ENCODE measurements around the gene KCNMA1.

Gene KCNMA1

GRCh38 chr10:77611670-77612069 is 25.9 kb downstream of the KCNMA1 start:
- in situ Hi-C loops (cut with MboI; ENCODE audit: low sequenced_read_pairs): no loop called here

DNA sequence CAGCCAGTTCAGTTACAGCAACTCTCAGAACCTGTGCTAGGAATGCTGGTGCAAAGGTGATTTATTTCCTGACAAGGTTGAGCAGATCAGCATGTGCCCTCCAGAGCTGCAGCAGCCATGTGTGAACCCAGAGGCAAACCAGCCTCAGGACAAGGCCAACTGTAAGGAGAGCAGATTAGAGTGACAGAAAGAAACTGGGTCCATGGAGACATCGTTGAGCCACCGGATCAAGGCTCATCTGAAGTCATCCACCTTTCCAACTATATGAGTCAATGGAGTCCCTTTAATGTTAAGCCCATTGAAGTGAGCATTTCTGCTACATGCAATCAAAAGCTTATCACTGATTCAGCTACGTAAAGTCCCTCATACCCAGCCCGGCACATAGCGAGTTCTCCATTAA is 26.4 kb downstream of the KCNMA1 start:
- in situ Hi-C loops (cut with MboI; ENCODE audit: low sequenced_read_pairs): no loop called here

- in situ Hi-C loops (cut with MboI; ENCODE audit: low sequenced_read_pairs): no loop called here
Observed at GRCh38 chr10:77609781-77610272, 27.8 kb downstream of the KCNMA1 start.

- in situ Hi-C loops (cut with MboI; ENCODE audit: low sequenced_read_pairs): no loop called here
Observed at GRCh38 chr10:77608281-77608680, 29.3 kb downstream of the KCNMA1 start.

- in situ Hi-C loops (cut with MboI; ENCODE audit: low sequenced_read_pairs): no loop called here
Observed at GRCh38 chr10:77606751-77607150, 30.9 kb downstream of the KCNMA1 start.

- in situ Hi-C loops (cut with MboI; ENCODE audit: low sequenced_read_pairs): no loop called here
Observed at GRCh38 chr10:77605466-77605865, 32.1 kb downstream of the KCNMA1 start.

GRCh38 chr10:77604941-77605351 is 32.7 kb downstream of the KCNMA1 start:
- in situ Hi-C loops (cut with MboI; ENCODE audit: low sequenced_read_pairs): no loop called here

DNA sequence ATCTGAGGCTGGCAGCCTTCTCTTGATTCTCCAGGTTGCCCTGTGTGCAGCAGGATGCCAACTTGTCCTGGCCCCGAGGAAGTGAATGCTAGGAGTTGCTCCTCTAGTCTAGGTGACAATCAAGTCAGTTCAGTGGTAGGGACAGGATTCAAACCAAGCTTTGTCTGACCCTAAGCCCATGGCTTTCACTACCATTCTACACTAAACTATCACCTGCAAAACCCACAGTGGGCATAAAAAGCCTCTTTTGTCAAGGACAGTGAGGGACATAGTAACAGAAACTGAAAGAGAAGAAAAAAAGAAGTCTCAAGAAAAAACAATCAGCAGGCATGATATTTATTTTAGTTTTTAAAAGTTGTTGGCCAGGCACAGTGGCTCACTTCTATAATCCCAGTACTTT is 33.5 kb downstream of the KCNMA1 start:
- in situ Hi-C loops (cut with MboI; ENCODE audit: low sequenced_read_pairs): no loop called here

DNA sequence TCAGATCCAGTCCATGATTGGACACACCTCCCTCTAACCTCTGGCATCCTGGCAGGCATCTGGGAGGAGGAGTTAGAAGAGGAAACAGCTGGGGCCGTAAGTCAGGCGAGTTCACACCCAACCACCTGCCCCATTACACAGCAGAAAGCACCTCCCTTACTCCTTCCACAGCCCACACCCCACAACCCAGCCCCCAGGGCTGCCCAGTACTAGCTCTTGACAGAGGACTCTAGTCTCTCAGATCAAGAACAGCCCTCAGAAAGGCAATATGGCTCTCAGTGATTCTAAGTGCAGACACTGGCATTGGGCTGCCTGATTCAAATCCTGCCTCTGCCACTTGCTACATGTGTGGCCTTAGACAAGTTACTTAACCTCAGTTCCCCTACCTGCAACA is 34.1 kb downstream of the KCNMA1 start:
- in situ Hi-C loops (cut with MboI; ENCODE audit: low sequenced_read_pairs): no loop called here

- in situ Hi-C loops (cut with MboI; ENCODE audit: low sequenced_read_pairs): no loop called here
Observed at GRCh38 chr10:77602913-77603533, 34.6 kb downstream of the KCNMA1 start.

DNA sequence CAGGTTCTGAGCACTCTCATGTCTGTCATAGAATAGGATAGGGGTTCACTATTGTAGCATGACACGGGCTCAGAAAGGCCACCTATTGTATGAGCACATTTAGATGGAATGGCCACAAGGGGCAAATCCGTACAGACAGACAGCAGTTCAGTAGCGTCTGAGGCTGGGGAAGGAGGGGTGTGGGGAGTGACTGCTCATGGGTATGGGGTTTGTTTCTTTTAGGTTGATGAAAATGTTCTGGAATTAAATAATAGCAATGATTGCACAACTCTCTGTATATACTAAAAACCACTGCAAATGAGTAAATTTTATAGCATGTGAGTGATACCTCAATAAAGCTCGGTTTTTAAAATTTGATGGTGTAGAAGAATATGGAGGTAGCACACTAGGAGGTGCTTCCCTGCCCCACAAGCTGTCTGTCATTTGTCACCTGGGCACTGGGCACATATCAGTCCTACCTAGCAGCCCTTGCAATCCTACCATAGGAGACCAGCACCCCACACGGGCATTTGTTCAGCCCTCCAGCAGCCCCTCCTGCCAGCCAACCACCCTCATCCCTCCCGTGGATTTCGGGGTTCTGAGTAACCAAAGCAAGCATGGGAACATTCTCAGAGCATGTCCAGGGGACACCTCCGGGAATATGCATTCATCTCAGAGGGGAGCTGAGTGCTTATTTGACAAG is 35.2 kb downstream of the KCNMA1 start:
- in situ Hi-C loops (cut with MboI; ENCODE audit: low sequenced_read_pairs): no loop called here

- in situ Hi-C loops (cut with MboI; ENCODE audit: low sequenced_read_pairs): no loop called here
Observed at GRCh38 chr10:77601488-77601887, 36.1 kb downstream of the KCNMA1 start.

DNA sequence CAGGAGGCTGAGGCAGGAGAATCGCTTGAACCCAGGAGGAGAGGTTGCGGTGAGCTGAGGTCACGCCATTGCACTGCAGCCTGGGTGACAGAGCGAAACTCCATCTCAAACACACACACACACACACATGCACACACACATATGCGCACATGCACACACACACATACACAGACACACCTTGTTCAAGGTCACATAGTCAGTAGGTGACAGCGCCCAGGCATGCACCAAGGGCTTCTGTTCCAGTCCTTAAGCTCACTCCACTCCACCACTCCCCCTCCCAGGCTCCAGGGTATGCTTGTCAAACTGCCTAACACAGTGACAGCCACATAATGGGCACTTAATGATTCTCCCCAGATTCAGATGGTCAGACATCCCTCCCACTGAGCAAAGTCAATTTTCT is 37.0 kb downstream of the KCNMA1 start:
- in situ Hi-C loops (cut with MboI; ENCODE audit: low sequenced_read_pairs): no loop called here

DNA sequence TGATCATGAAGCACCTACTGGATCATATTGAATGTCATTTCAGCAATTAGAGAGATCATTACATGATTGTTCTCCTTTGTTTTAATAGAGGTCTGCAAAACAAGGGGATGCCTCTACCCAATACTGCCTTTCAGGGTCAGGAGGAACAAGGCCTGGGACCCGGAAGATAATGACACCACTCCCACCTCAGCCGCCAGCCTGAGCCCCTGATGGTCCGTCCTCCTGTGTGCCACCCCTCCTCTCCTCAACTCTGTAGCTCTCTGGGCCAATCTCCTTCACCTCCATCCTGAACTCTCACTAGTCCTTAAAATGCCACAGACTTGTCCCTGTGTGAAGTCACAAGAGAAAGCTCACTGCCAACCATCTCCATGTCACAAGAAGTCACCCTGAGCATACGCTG is 38.0 kb downstream of the KCNMA1 start:
- in situ Hi-C loops (cut with MboI; ENCODE audit: low sequenced_read_pairs): no loop called here

DNA sequence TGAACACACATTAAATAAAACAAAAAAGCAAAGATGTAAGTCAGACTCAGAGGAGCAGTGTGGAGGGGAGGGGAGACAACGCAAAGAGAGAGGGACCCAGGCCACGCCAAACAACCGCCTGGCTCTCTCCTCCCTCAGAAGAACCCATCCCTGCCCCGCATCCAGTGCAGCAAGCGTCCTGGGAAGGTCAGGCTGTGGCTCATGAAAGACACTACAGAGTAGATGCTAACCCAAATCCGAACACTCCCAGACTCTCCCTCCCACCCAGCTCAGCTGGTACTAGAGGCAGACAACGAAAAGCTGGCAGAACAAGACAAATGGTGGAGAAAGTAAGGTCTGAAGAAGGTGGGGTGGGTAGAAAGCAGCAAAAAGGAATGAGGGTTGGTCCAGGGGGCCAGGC is 39.0 kb downstream of the KCNMA1 start:
- in situ Hi-C loops (cut with MboI; ENCODE audit: low sequenced_read_pairs): no loop called here

DNA sequence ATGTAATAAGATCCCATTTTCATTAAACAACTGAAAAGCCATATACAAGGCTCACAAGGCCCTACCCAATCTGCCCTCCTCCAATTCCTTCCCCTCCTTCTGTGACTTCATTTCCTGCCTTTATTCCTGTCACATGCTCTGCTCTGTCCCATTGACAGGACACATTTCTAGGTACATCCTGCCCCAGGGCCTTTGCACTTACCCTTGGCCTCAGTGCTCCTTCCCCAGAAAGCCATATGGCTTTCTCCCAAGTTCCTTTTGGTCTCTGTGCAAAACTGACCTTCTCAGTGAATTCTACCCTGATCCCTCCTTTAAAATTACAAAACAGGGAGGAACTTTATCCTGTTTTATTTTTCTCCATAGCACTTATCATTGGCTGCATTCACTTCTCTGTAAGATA is 40.0 kb downstream of the KCNMA1 start:
- in situ Hi-C loops (cut with MboI; ENCODE audit: low sequenced_read_pairs): no loop called here

DNA sequence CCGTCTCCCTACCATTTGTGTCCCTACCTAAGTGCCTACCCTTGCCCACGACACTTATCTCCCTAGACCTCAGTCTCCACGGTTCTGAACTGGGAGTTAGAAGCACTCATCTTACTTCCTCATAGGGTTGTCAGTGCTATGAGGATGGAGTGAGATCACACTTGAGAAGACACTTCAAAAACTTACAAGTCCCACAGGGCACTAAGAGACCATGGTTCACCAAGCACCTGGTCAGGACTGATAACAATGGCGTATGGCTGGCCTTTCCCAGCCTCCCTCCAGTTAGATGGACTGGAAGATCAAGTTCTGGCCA is 43.2 kb downstream of the KCNMA1 start:
- in situ Hi-C loops (cut with MboI; ENCODE audit: low sequenced_read_pairs): no loop called here

DNA sequence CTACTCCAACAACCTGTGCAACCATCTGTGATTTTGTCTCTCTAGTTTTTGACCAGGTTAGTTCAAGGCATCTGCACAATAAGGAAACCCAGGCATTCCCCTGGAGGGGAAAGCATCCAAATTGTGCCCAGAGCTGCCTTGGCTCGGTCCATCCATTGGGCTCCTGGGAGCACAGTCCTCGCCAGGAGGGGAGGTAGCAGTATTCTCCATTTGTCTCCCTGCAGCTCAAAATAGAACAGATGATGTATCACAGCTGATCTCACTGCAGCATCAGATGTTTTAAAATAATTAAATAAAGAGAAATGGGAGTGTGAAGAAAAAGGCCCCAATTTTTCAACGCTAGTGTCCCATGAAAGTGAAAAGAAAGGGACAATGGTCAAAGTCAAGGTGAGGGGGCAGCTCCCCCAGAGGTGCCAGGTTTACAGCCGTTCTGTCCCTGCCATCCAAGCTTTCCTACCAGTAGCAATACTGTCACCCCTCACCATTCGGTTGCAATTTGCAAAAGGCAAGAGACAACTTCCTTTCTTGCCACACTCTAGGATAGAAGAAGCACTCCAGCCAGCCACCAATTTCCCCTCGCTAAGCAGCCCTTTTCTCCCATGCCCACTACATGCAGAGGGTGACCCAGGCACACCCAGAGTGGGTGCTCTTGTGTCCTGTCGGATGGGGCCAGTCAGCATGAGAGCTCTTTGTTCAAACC is 43.7 kb downstream of the KCNMA1 start:
- in situ Hi-C loops (cut with MboI; ENCODE audit: low sequenced_read_pairs): no loop called here

GRCh38 chr10:77592946-77593636 is 44.5 kb downstream of the KCNMA1 start:
- in situ Hi-C loops (cut with MboI; ENCODE audit: low sequenced_read_pairs): no loop called here

DNA sequence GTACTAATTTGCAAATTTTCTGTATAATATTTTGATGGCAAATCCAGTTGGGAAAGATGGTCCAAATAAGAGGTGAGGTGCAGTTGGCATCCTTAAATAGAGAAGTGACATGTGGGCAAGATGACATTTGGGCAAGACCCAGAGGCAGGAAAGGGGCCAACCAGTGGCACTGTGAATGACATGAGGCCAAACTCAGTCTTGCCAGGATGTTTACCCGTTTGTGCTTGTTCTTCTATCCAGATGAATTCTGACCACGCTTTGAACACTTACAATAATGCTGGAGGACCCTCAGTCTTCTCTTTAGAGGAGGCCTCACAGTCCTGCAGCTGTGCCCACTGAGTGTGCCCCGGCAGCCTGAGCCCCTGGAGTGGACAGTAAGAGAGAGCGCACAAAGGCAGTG is 45.1 kb downstream of the KCNMA1 start:
- in situ Hi-C loops (cut with MboI; ENCODE audit: low sequenced_read_pairs): no loop called here

DNA sequence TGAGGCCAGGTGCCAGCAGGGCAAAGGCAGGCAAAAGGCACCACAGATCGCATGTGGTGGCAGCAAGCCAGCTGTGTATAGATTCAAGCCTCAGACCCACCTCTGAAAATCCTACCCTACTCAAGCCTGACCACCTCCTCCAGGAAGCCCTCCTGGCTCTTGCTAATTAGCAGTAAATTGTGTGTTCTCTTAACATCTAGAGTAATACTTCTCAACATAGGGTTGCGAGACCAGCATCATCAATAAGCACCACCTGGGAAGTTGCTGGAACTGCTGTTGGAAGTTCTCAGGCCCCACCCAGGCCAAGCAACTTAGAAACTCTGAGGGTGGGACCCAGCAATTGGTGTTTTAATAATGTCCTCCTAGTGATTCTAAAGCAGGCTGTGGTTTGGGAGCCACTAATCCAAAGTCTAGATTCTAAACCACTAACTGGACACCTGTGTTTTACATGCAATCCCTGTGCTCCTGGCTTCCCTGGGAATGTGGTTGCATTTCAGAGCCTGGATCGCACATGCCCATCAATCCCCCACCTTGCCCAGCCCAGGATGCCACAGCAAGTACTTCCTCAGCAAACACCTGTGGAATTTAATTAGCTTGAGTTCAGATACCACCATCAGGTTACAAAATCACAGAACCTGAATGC is 46.2 kb downstream of the KCNMA1 start:
- in situ Hi-C loops (cut with MboI; ENCODE audit: low sequenced_read_pairs): no loop called here

Data from HL-60/S4 treated with retinoic acid at 250 ng/mL for 4 days and 3 days (cell line).